ENCODE results near the gene PTPN12.

The PTPN12 gene

GRCh38 chr7:77665161-77665560, 128.1 kb downstream of the PTPN12 start:
- DNase-seq: no peak

GRCh38 chr7:77667459-77668086, 130.5 kb downstream of the PTPN12 start:
- DNase-seq: no peak

GRCh38 chr7:77674878-77675277, 137.8 kb downstream of the PTPN12 start:
- DNase-seq: no peak

- DNase-seq: no peak
Measured at GRCh38 chr7:77679608-77680007, 142.5 kb downstream of the PTPN12 start.

GRCh38 chr7:77680266-77680665, 143.2 kb downstream of the PTPN12 start:
- DNase-seq: no peak

GRCh38 chr7:77684030-77684429, 146.9 kb downstream of the PTPN12 start:
- DNase-seq: peak; percentile 67

GRCh38 chr7:77685233-77685632, 148.1 kb downstream of the PTPN12 start:
- no peak for DNase-seq

- no peak for DNase-seq
Measured at GRCh38 chr7:77687100-77687746, 150.1 kb downstream of the PTPN12 start.

GRCh38 chr7:77687747-77688144, 150.7 kb downstream of the PTPN12 start:
- DNase-seq: no peak

All from T1000 (cell line).